SH-SY5Y (cell line): ENCODE data around the gene CHGA.

Experiments used
- GATA2 ChIP-seq: IDR thresholded peaks from 2 replicates; pipeline ENCODE4 v1.6.1; 2011; ENCODE audit warnings: mild to moderate bottlenecking, low read depth, low read length
- GATA3 ChIP-seq: IDR thresholded peaks from 2 replicates; pipeline ENCODE4 v1.6.1; 2011; ENCODE audit warnings: low read depth, mild to moderate bottlenecking, low read length, moderate library complexity

DNA sequence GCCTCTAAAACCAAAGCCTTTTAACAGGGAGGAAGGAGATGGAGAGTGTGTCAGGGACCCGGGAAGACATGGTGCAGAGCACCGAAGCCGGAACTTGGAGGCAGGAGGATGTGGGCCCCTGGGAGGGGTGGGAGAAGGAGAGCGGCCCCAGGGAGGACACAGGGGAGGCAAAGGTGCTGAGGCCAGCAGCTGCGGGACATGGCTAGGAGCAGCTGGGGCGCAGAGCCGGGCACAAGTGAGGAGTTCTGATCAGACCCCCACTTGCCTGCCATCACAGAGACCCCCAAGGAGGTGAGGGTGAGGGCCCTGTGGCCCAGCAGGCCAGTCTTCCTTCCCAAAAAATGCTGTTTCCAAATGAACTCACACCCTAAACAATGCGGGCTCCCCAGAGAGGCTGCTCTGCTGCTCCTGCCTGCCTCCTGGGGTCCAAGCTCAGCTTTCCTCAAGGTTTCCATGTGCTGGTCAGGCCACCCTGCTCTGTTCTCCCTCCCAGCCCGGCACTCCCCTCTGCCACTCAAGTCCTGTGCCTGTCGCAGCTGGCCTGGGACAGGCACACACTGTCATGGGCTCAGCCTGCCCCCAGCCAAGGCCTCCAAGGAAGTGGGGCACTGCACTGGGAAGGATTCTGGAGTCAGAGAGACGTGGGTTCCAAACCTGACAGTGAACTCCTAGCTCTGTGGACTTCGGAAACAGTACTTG lies 24.0 kb downstream of the CHGA start:
- TF ChIP-seq GATA2 (no peak), GATA3 (no peak)
